Stimulated activated CD8-positive, alpha-beta memory T cell treated with anti-CD3 and anti-CD28 coated beads, Interleukin-7, amount 100 ng/mL, for 1 hour (primary cell): ENCODE data around the gene SLC7A9.
"Not testable (repeated sequence)": the region's sequence is repeated elsewhere in the genome, so short reads cannot be mapped to it uniquely, and the experiment has no call there.

ENCODE experiments used
- DNase-seq, 2 donors: peaks; one replicate each; pipeline ENCODE4 v3.0.0-alpha.2; 2020; ENCODE audit warnings: low read depth in 2 of 2

Gene SLC7A9

GRCh38 chr19:32800754-32801153 lies 68.8 kb downstream of the SLC7A9 start:
- DNase-seq: no peak

- DNase-seq: no peak
Observed at GRCh38 chr19:32800191-32800590, 69.4 kb downstream of the SLC7A9 start.

GRCh38 chr19:32798201-32798600 lies 71.4 kb downstream of the SLC7A9 start:
- DNase-seq: no peak

- no peak for DNase-seq
Observed at GRCh38 chr19:32789429-32789828, 80.1 kb downstream of the SLC7A9 start.

- not testable (repeated sequence) for DNase-seq
Observed at GRCh38 chr19:32787895-32788294, 81.7 kb downstream of the SLC7A9 start.

GRCh38 chr19:32787161-32787813 lies 82.3 kb downstream of the SLC7A9 start:
- not testable (repeated sequence) for DNase-seq

GRCh38 chr19:32782089-32782488 lies 87.5 kb downstream of the SLC7A9 start:
- not testable (repeated sequence) for DNase-seq

- no peak for DNase-seq
Observed at GRCh38 chr19:32781280-32781679, 88.3 kb downstream of the SLC7A9 start.
